Lung (tissue), 16 donors: Measurements from ENCODE around the gene IGF2R. TPM values are rescaled to one million over a fixed set of nuclear protein-coding genes. Genes with fewer than 3 reads are reported as not detected.
"Not testable (repeated sequence)": the region's sequence is repeated elsewhere in the genome, so short reads cannot be mapped to it uniquely, and the experiment has no call there.

Experiments
- ATAC-seq: fragments of 200-7000 bp; cut with Tn5 transposase; one replicate; pipeline ENCODE4 v1.9.1; 2020; ENCODE audit warnings: moderate number of reproducible peaks; ENCODE audit not compliant: insufficient read depth, low FRiP score
- DNase-seq, 3 donors: peaks; one replicate each; pipeline ENCODE4 v3.0.0-alpha.2; 2013 to 2017
- H3K27ac ChIP-seq, 2 donors: one replicate each; pipeline ENCODE4 v1.5.1; 2013; ENCODE audit warnings: mild to moderate bottlenecking in 2 of 2, moderate library complexity in 2 of 2, control low read depth in 1 of 2, inconsistent platforms in 1 of 2, low read depth in 1 of 2, low read length in 1 of 2
- H3K27me3 ChIP-seq, 3 donors: one replicate each; pipeline ENCODE4 v1.5.1; 2013; ENCODE audit warnings: low read length in 2 of 3; ENCODE audit not compliant: control insufficient read depth in 3 of 3, insufficient read depth in 3 of 3
- H3K36me3 ChIP-seq, 4 donors: one replicate each; pipeline ENCODE4 v1.5.1; 2013; ENCODE audit warnings: low read length in 4 of 4, mild to moderate bottlenecking in 1 of 4, moderate library complexity in 1 of 4; ENCODE audit not compliant: control insufficient read depth in 4 of 4, insufficient read depth in 4 of 4
- H3K4me1 ChIP-seq, 5 donors: one replicate each; pipeline ENCODE4 v1.5.1; 2013; ENCODE audit warnings: low read length in 5 of 5, mild to moderate bottlenecking in 2 of 5, moderate library complexity in 1 of 5; ENCODE audit not compliant: control insufficient read depth in 5 of 5, insufficient read depth in 5 of 5
- H3K4me3 ChIP-seq: one replicate; pipeline ENCODE4 v1.5.1; 2013; ENCODE audit warnings: mild to moderate bottlenecking, control low read depth, moderate library complexity
- H3K9ac ChIP-seq, 2 donors: one replicate each; pipeline ENCODE4 v1.5.1; 2013; ENCODE audit warnings: low read length in 2 of 2, control low read depth in 1 of 2; ENCODE audit not compliant: insufficient read depth in 1 of 2
- H3K9me3 ChIP-seq, 4 donors: one replicate each; pipeline ENCODE4 v1.5.1; 2013; ENCODE audit warnings: low read length in 3 of 4, mild to moderate bottlenecking in 1 of 4, moderate library complexity in 1 of 4; ENCODE audit not compliant: control insufficient read depth in 4 of 4, insufficient read depth in 3 of 4
- CTCF ChIP-seq: IDR thresholded peaks from 2 replicates; pipeline ENCODE4 v1.5.1; 2012; ENCODE audit warnings: mild to moderate bottlenecking; ENCODE audit errors: control extremely low read depth, extremely low read depth
- WGBS, 2 donors: extraction: QIAGEN DNeasy Blood & Tissue Kit; methylation state at CpG; one replicate each; pipeline ENCODE4 v1.1.7; 2013; 5-methylcytosine and 5-hydroxymethylcytosine counted together
- long read RNA-seq, 5 donors: transcript quantifications; one replicate each; lab custom pipeline, GENCODE V29; 2026
- polyA plus RNA-seq, 2 donors: library from polyadenylated mRNA; stranded (reverse); fragments of 200-250 nt; gene quantifications; one replicate each; pipeline ENCODE4 v1.2.1, GENCODE V29; 2013
- total RNA-seq, 2 donors: library from RNA; depleted of rRNA in 1 of 2; stranded (reverse); fragments of >200 nt in 1 of 2; gene quantifications; one replicate each; pipeline ENCODE4 v1.2.1, GENCODE V29; 2014 to 2021
- donor health status: control.
- donor health status: control.
- donor health status: Bipolar disorder and iron deficiency.
- donor health status: healthy.
- donor health status: DM: yes; HTN: yes; CAD: no.

The IGF2R gene
- total RNA-seq = 100 to 1,000 TPM; 118 to 125 TPM
- polyA plus RNA-seq = 10 to 100 TPM; 30.0 to 67.3 TPM
- long read RNA-seq, donor 1, full-length matches to known transcripts = 3 of 3 reads
- long read RNA-seq, donor 1, partial matches to known transcripts = 0 of 3 reads
- long read RNA-seq, donor 1, other reads (novel, unspliced or antisense) = 0 of 3 reads
- long read RNA-seq, donor 2 = 0 reads
- long read RNA-seq, donor 3, partial matches to known transcripts = 0 of 1 reads
- long read RNA-seq, donor 3, other reads (novel, unspliced or antisense) = 0 of 1 reads
- long read RNA-seq, donor 4, partial matches to known transcripts = 6 of 6 reads
- long read RNA-seq, donor 4, other reads (novel, unspliced or antisense) = 0 of 6 reads
- long read RNA-seq, donor 5, full-length matches to known transcripts = 3 of 3 reads
- long read RNA-seq, donor 5, partial matches to known transcripts = 0 of 3 reads
- long read RNA-seq, donor 5, other reads (novel, unspliced or antisense) = 0 of 3 reads

GRCh38 chr6:159968295-159969203 is at the start of gene IGF2R:
Gene IGF2R, plus strand, starts transcription at chr6:159969082. Its CDS starts 165 bp downstream, at chr6:159969247.
- peak; percentile 95 for ATAC-seq
- Histone ChIP-seq H3K4me3 (peak within 1 kb of the TSS; percentile 98), H3K9ac (peak within 1 kb of the TSS; percentile 82 to 96), H3K9me3 (peaks cover 0 to 1% (median 0%) of the 10 kb centered on the region in 4 donors), H3K4me1 (peaks cover 6 to 26% (median 12%) of the 10 kb centered on the region in 5 donors), H3K36me3 (no peaks in the 10 kb centered on the region), H3K27ac (peak within 1 kb of the TSS; percentile 97 to 98), H3K27me3 (peaks cover 0 to 11% (median 0%) of the 10 kb centered on the region in 3 donors)
- peak; percentile 93 to 96 (median 94) for DNase-seq
- 2 to 3% methylated on average over 25 to 67 of the region's 68 CpGs for WGBS, 2 donors
- TF ChIP-seq CTCF = no peak

GRCh38 chr6:159919800-159920199 is 49.1 kb upstream of the IGF2R start:
- H3K9ac ChIP-seq = no peak overlapping the region
- peaks cover 0 to 3% (median 0%) of the 10 kb centered on the region in 4 donors for H3K9me3 ChIP-seq
- 82 to 91% methylated on average over 6 of the region's 6 CpGs for WGBS, 2 donors
- TF ChIP-seq CTCF = no peak
- no peaks in the 10 kb centered on the region for H3K27me3 ChIP-seq
- no peaks in the 10 kb centered on the region for H3K4me1 ChIP-seq
- no peak overlapping the region for H3K27ac ChIP-seq
- H3K36me3 ChIP-seq = no peaks in the 10 kb centered on the region
- ATAC-seq = no peak
- no peak for DNase-seq
- H3K4me3 ChIP-seq = no peak overlapping the region

- H3K27me3 ChIP-seq, H3K27ac ChIP-seq, H3K9me3 ChIP-seq, DNase-seq, H3K4me1 ChIP-seq, H3K4me3 ChIP-seq, H3K9ac ChIP-seq, H3K36me3 ChIP-seq, ATAC-seq: not testable (repeated sequence)
- 62 to 65% methylated on average over 2 of the region's 2 CpGs for WGBS, 2 donors
Observed at GRCh38 chr6:159924150-159924549, 44.7 kb upstream of the IGF2R start.
